ENCODE measurements around the gene FAM107B.

DNA sequence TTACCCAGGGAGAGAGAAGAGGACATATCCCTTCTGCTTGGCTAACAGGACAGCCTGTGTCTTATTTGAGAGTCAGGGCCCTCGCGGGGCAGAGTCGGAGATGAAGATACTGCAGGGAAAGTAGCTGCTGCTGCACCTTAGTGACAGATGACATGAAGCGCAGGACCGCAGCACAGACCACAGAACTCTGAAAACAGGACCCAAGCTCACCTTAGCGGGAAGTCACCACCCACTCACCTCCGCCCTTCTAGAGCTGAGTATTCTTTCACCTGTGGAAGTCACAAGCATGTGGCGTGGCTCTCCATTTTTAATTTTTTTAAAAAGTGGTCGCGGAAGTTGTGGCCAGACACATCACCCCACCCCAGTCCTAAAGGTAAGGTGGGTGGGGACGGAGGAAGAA is 191.4 kb downstream of the FAM107B start:
- TF ChIP-seq, protein P1, sequence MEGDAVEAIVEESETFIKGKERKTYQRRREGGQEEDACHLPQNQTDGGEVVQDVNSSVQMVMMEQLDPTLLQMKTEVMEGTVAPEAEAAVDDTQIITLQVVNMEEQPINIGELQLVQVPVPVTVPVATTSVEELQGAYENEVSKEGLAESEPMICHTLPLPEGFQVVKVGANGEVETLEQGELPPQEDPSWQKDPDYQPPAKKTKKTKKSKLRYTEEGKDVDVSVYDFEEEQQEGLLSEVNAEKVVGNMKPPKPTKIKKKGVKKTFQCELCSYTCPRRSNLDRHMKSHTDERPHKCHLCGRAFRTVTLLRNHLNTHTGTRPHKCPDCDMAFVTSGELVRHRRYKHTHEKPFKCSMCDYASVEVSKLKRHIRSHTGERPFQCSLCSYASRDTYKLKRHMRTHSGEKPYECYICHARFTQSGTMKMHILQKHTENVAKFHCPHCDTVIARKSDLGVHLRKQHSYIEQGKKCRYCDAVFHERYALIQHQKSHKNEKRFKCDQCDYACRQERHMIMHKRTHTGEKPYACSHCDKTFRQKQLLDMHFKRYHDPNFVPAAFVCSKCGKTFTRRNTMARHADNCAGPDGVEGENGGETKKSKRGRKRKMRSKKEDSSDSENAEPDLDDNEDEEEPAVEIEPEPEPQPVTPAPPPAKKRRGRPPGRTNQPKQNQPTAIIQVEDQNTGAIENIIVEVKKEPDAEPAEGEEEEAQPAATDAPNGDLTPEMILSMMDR (IDR thresholded peaks at IDR 0.05; ENCODE audit: poor library complexity) = no peak
- TF ChIP-seq EZH2 (IDR thresholded peaks at IDR 0.05; ENCODE audit: borderline replicate concordance) = no peak

All from hepatocyte (in vitro differentiated cells).